HCT116 (cell line): ENCODE data around the gene GREM2.

Experiments used
- CTCF ChIP-seq, 3 experiments: fragments of 200-600 bp in 1 of 3; sonication (generic) in 1 of 3; IDR thresholded peaks in 2 of 3; conservative IDR thresholded peaks in 1 of 3; 2 replicates each; pipeline ENCODE4 v1.5.1; 2012 to 2017; ENCODE audit warnings: low read depth in 2 of 3, low read length in 2 of 3, antibody characterized with exemption in 1 of 3, borderline replicate concordance in 1 of 3, control low read depth in 1 of 3, mild to moderate bottlenecking in 1 of 3, mixed read lengths in 1 of 3, mixed run types in 1 of 3, moderate library complexity in 1 of 3; ENCODE audit not compliant: insufficient read depth in 1 of 3
- ELF1 ChIP-seq: IDR thresholded peaks from 2 replicates; pipeline ENCODE4 v1.6.1; 2012; ENCODE audit warnings: low read depth, borderline replicate concordance
- EZH2 ChIP-seq: fragments of 200-600 bp; sonication (generic); IDR thresholded peaks from 2 replicates; pipeline ENCODE4 v1.6.1; 2017; ENCODE audit warnings: antibody characterized with exemption, mixed run types
- JUND ChIP-seq: IDR thresholded peaks from 2 replicates; pipeline ENCODE4 v1.6.1; 2012
- POLR2A ChIP-seq: IDR thresholded peaks from 2 replicates; pipeline ENCODE4 v1.7.0; 2011; ENCODE audit warnings: borderline replicate concordance; ENCODE audit not compliant: insufficient read depth, insufficient read length; ENCODE audit errors: extremely low read depth
- POLR2AphosphoS5 ChIP-seq: IDR thresholded peaks from 2 replicates; pipeline ENCODE4 v1.6.1; 2011; ENCODE audit warnings: mild to moderate bottlenecking, low read depth, low read length, moderate library complexity
- REST ChIP-seq: IDR thresholded peaks from 2 replicates; pipeline ENCODE4 v1.6.1; 2012; ENCODE audit warnings: low read depth
- ZFX ChIP-seq: fragments of 450-650 bp; IDR thresholded peaks from 2 replicates; pipeline ENCODE4 v1.6.1; 2017

GRCh38 chr1:240591564-240591963, 20.4 kb downstream of the GREM2 start:
- TF ChIP-seq CTCF (IDR thresholded peaks at IDR 0.05 in 2 of 3, conservative IDR thresholded peaks at IDR 0.05 in 1 of 3; ENCODE audit: borderline replicate concordance in 1 of 3, insufficient read depth in 1 of 3, low read depth in 2 of 3, low read length in 2 of 3) (no peak), POLR2A (no peak), ELF1 (no peak), REST (no peak), POLR2AphosphoS5 (no peak), EZH2 (no peak), JUND (no peak), ZFX (no peak)
